Spleen (tissue), 11 donors: ENCODE measurements around the gene SLC1A4. TPM values are rescaled to one million over a fixed set of nuclear protein-coding genes. Genes with fewer than 3 reads are reported as not detected.
"Not testable (repeated sequence)": the region's sequence is repeated elsewhere in the genome, so short reads cannot be mapped to it uniquely, and the experiment has no call there.

ENCODE experiments used
- DNase-seq: peaks from one replicate; pipeline ENCODE4 v3.0.0-alpha.2; 2020
- H3K27ac ChIP-seq, 8 donors: fragments of 200-600 bp; sonication (generic) in 7 of 8; 1 replicate in 4 of 8; 2 replicates in 4 of 8; pipeline versions ENCODE4 v1.5.0 to v1.8.0; 2016 to 2021; ENCODE audit warnings: inconsistent platforms in 4 of 8, mild to moderate bottlenecking in 4 of 8, moderate library complexity in 1 of 8
- H3K27me3 ChIP-seq, 7 donors: fragments of 200-600 bp; sonication (generic) in 6 of 7; replicated peaks in 1 of 7; 1 replicate in 4 of 7; 2 replicates in 3 of 7; pipeline versions ENCODE4 v1.5.0 to v1.8.0; 2016 to 2021; ENCODE audit warnings: inconsistent platforms in 3 of 7, mild to moderate bottlenecking in 1 of 7
- H3K36me3 ChIP-seq, 6 donors: fragments of 200-600 bp; sonication (generic) in 5 of 6; 1 replicate in 4 of 6; 2 replicates in 2 of 6; pipeline versions ENCODE4 v1.5.0 to v1.8.0; 2016 to 2021; ENCODE audit warnings: inconsistent platforms in 2 of 6
- H3K4me1 ChIP-seq, 6 donors: fragments of 200-600 bp; sonication (generic) in 5 of 6; 1 replicate in 3 of 6; 2 replicates in 3 of 6; pipeline versions ENCODE4 v1.5.0 to v1.8.0; 2016 to 2021; ENCODE audit warnings: inconsistent platforms in 3 of 6
- H3K4me3 ChIP-seq, 8 donors: fragments of 200-600 bp; sonication (generic) in 7 of 8; 1 replicate in 4 of 8; 2 replicates in 4 of 8; pipeline versions ENCODE4 v1.5.0 to v1.8.0; 2016 to 2021; ENCODE audit warnings: inconsistent platforms in 4 of 8, mild to moderate bottlenecking in 4 of 8, moderate library complexity in 2 of 8
- H3K9me3 ChIP-seq, 8 donors: fragments of 200-600 bp; sonication (generic) in 7 of 8; 1 replicate in 4 of 8; 2 replicates in 4 of 8; pipeline versions ENCODE4 v1.5.0 to v1.8.0; 2016 to 2021; ENCODE audit warnings: inconsistent platforms in 4 of 8
- CTCF ChIP-seq, 11 experiments: fragments of 200-600 bp in 7 of 11; fragments of 450-650 bp in 4 of 11; sonication (generic) in 4 of 11; IDR thresholded peaks in 8 of 11; conservative IDR thresholded peaks in 3 of 11; 1 replicate in 7 of 11; 2 replicates in 4 of 11; pipeline versions ENCODE4 v1.4.0 to v1.8.0; 2016 to 2021; ENCODE audit warnings: antibody characterized with exemption in 11 of 11, inconsistent platforms in 4 of 11, mild to moderate bottlenecking in 1 of 11
- POLR2A ChIP-seq, 3 donors: fragments of 450-650 bp; IDR thresholded peaks; one replicate each; pipeline ENCODE4 v1.5.1; 2017; ENCODE audit warnings: antibody characterized with exemption in 3 of 3, mild to moderate bottlenecking in 1 of 3
- POLR2AphosphoS5 ChIP-seq, 3 donors: sonication (generic); formaldehyde crosslinking; IDR thresholded peaks; one replicate each; pipeline ENCODE4 v1.5.1; 2017; ENCODE audit warnings: antibody characterized with exemption in 3 of 3
- WGBS, 5 donors: extraction: QIAGEN DNeasy Blood & Tissue Kit in 3 of 5; methylation state at CpG; one replicate each; pipeline versions ENCODE4 v1.1.5 to v1.1.7; 2013 to 2018; 5-methylcytosine and 5-hydroxymethylcytosine counted together
- intact Hi-C: fragments of 100-400 bp; cut with DNase I; formaldehyde crosslinking; loops from one replicate; pipeline ENCODE4 v1.15.0; 2023; ENCODE audit warnings: low total_unique reads
- polyA plus RNA-seq, 3 donors: library from polyadenylated mRNA; stranded (reverse); fragments of 200-250 nt; gene quantifications; one replicate each; pipeline ENCODE4 v1.2.1, GENCODE V29; 2013
- total RNA-seq, 7 donors: library from RNA; depleted of rRNA in 3 of 7; stranded (reverse); fragments of >200 nt in 3 of 7; fragmentation: NEBNext Ultra II Directional in 4 of 7; extraction: Animal tissue kit (Norgen Biotek cat#: 25700) in 4 of 7; gene quantifications; one replicate each; pipeline versions ENCODE4 v1.1.0 to v1.2.1, GENCODE V29; 2016 to 2021
- donor health status: healthy with polysubstance abuse.
- donor health status: DM: no; HTN: no; CAD: no; lungs with moderate emphysema.
- donor health status: DM: no; HTN: no; CAD: no.
- donor health status: Bipolar disorder and iron deficiency.
- donor health status: healthy.
- donor health status: DM: no; HTN: no; CAD: no.
- donor health status: DM: yes; HTN: yes; CAD: no.

SLC1A4 gene
- total and polyA plus RNA-seq, 10 donors = 2.5 to 32.0 (median 15.7) TPM

- intact Hi-C loops = no loop called here
- TF ChIP-seq POLR2A (IDR thresholded peaks at IDR 0.05) = no peak
- no peak for TF ChIP-seq POLR2AphosphoS5 (IDR thresholded peaks at IDR 0.05)
- no peak for TF ChIP-seq CTCF (IDR thresholded peaks at IDR 0.05 in 8 of 11, conservative IDR thresholded peaks at IDR 0.05 in 3 of 11)
- Histone ChIP-seq H3K27ac (no peak overlapping the region), H3K4me1 (no peaks in the 10 kb centered on the region), H3K36me3 (peaks cover 0 to under 1% (median 0%) of the 10 kb centered on the region in 6 donors), H3K4me3 (no peak overlapping the region), H3K9me3 (peaks cover 0 to 3% (median 0%) of the 10 kb centered on the region in 8 donors), H3K27me3 (no peaks in the 10 kb centered on the region)
- DNase-seq = no peak
- 65 to 90% (median 79%) methylated on average over 2 of the region's 2 CpGs for WGBS, 5 donors
Observed at GRCh38 chr2:64960819-64961218, 28.4 kb upstream of the SLC1A4 start.

- DNase-seq, H3K27ac ChIP-seq, H3K4me3 ChIP-seq, H3K9me3 ChIP-seq, H3K36me3 ChIP-seq, H3K27me3 ChIP-seq, intact Hi-C loops, H3K4me1 ChIP-seq: not testable (repeated sequence)
- whole genome bisulfite sequencing, 5 donors = 46 to 77% (median 54%) methylated on average over 4 of the region's 4 CpGs
Observed at GRCh38 chr2:64963138-64963537, 26.1 kb upstream of the SLC1A4 start.

GRCh38 chr2:64963719-64964118 lies 25.5 kb upstream of the SLC1A4 start:
- 50 to 93% (median 83%) methylated on average over 1 of the region's 1 CpG; no CpG with 5 or more reads in 1 of the 5 donors for WGBS, 5 donors
- Histone ChIP-seq H3K4me1 (no peaks in the 10 kb centered on the region), H3K27ac (no peak overlapping the region), H3K36me3 (no peaks in the 10 kb centered on the region), H3K4me3 (no peak overlapping the region), H3K27me3 (no peaks in the 10 kb centered on the region), H3K9me3 (no peaks in the 10 kb centered on the region)
- intact Hi-C loops = no loop called here
- DNase-seq = no peak
- TF ChIP-seq POLR2A (IDR thresholded peaks at IDR 0.05) (no peak), POLR2AphosphoS5 (IDR thresholded peaks at IDR 0.05) (no peak), CTCF (IDR thresholded peaks at IDR 0.05 in 8 of 11, conservative IDR thresholded peaks at IDR 0.05 in 3 of 11) (no peak)

- H3K4me3 ChIP-seq = no peak overlapping the region
- DNase-seq = no peak
- TF ChIP-seq CTCF (IDR thresholded peaks at IDR 0.05 in 8 of 11, conservative IDR thresholded peaks at IDR 0.05 in 3 of 11) = no peak
- no peak for TF ChIP-seq POLR2AphosphoS5 (IDR thresholded peaks at IDR 0.05)
- TF ChIP-seq POLR2A (IDR thresholded peaks at IDR 0.05) = no peak
- H3K27me3 ChIP-seq = no peaks in the 10 kb centered on the region
- 92 to 99% (median 96%) methylated on average over 4 of the region's 4 CpGs for WGBS, 5 donors
- H3K36me3 ChIP-seq = no peaks in the 10 kb centered on the region
- H3K27ac ChIP-seq = no peak overlapping the region
- no peaks in the 10 kb centered on the region for H3K4me1 ChIP-seq
- intact Hi-C loops = no loop called here
- H3K9me3 ChIP-seq = no peaks in the 10 kb centered on the region
Observed at GRCh38 chr2:64966017-64966416, 23.2 kb upstream of the SLC1A4 start.

- no peaks in the 10 kb centered on the region for H3K36me3 ChIP-seq
- 88 to 94% (median 91%) methylated on average over 7 of the region's 7 CpGs for WGBS, 5 donors
- H3K27ac ChIP-seq = no peak overlapping the region
- H3K27me3 ChIP-seq = no peaks in the 10 kb centered on the region
- H3K4me1 ChIP-seq = no peaks in the 10 kb centered on the region
- intact Hi-C loops = no loop called here
- no peak overlapping the region for H3K4me3 ChIP-seq
- DNase-seq = no peak
- no peak for TF ChIP-seq POLR2AphosphoS5 (IDR thresholded peaks at IDR 0.05)
- no peak for TF ChIP-seq CTCF (IDR thresholded peaks at IDR 0.05 in 8 of 11, conservative IDR thresholded peaks at IDR 0.05 in 3 of 11)
- no peak for TF ChIP-seq POLR2A (IDR thresholded peaks at IDR 0.05)
- no peaks in the 10 kb centered on the region for H3K9me3 ChIP-seq
Observed at GRCh38 chr2:64966839-64967238, 22.4 kb upstream of the SLC1A4 start.
